ENCODE data around the gene ZNF777.

Gene ZNF777

DNA sequence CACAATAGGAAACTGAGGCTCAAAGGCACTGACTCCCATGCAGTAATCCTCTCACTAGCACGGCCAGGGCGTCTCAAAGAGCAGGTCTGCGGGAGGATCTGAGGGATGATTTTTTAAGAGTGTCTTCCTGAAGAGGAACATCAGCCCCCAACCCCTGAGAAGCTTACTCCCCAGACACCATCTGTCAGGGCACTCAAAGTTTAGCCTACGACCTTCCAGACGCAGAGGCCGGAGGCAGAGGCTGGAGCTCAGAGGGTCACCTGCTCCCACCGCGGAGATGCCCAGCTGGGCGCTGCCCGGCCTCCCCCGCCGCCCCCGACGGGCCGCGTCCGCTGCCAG lies 1.7 kb downstream of the ZNF777 start:
- H3K36me3 ChIP-seq (replicated peaks): peaks cover 18% of the 10 kb centered on the region
- no peak for DNase-seq
- in situ Hi-C loops (cut with HindIII; ENCODE audit: low pct_ligation_motif_present, low sequenced_read_pairs): no loop called here
- H3K27ac ChIP-seq: no peak overlapping the region
- H3K4me3 ChIP-seq (ENCODE audit: low read depth, low read length): peak overlapping the region; percentile 62
- TF ChIP-seq, protein P1, sequence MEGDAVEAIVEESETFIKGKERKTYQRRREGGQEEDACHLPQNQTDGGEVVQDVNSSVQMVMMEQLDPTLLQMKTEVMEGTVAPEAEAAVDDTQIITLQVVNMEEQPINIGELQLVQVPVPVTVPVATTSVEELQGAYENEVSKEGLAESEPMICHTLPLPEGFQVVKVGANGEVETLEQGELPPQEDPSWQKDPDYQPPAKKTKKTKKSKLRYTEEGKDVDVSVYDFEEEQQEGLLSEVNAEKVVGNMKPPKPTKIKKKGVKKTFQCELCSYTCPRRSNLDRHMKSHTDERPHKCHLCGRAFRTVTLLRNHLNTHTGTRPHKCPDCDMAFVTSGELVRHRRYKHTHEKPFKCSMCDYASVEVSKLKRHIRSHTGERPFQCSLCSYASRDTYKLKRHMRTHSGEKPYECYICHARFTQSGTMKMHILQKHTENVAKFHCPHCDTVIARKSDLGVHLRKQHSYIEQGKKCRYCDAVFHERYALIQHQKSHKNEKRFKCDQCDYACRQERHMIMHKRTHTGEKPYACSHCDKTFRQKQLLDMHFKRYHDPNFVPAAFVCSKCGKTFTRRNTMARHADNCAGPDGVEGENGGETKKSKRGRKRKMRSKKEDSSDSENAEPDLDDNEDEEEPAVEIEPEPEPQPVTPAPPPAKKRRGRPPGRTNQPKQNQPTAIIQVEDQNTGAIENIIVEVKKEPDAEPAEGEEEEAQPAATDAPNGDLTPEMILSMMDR (IDR thresholded peaks at IDR 0.05; ENCODE audit: low read depth, low read length, missing control alignments): no peak
- no peaks in the 10 kb centered on the region for H3K27me3 ChIP-seq (replicated peaks)

DNA sequence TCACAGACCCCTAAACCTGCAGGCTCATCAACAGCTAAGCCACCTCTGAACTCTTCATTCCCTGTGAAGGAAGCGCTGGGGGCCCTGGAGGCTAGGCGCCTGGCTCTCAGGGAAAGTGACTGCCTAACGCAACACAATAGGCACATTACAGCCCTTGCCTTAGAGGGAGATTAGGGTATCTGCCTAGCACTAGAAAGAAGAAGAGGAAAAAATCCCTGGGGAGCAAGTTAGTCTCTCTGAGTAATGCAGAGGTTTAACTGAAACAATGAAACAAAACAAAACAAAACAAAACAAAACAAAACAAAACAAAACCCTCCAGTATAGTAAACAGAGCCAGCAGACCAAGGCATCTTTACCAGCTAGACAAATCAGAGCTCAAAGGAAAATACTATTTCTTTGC lies 2.6 kb downstream of the ZNF777 start:
- Histone ChIP-seq H3K4me3 (ENCODE audit: low read depth, low read length) (no peak overlapping the region), H3K27ac (no peak overlapping the region), H3K27me3 (replicated peaks) (no peaks in the 10 kb centered on the region), H3K36me3 (replicated peaks) (peaks cover 25% of the 10 kb centered on the region)
- DNase-seq: no peak
- in situ Hi-C loops (cut with HindIII; ENCODE audit: low pct_ligation_motif_present, low sequenced_read_pairs): no loop called here
- TF ChIP-seq, protein P1 (IDR thresholded peaks at IDR 0.05; ENCODE audit: low read depth, low read length, missing control alignments): no peak

DNA sequence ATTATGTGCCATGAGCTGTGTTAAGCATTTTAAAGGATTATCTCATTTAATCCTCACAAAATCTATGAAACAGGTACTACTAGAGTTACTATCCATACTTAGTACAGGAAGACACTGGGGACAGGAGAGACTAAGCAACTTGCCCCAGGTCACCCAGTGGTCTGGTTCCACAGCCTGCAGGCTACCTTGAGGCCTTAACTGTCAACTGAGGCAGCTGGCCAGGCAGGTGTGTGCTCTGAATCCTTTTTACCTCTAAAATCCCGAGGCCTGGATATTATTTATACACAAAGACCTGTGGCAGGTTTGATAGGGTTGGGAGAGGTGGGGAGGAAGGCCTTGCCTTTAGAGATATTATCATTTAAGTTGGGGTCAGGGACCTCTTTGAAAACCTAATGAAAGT lies 3.1 kb downstream of the ZNF777 start:
- TF ChIP-seq, protein P1 (IDR thresholded peaks at IDR 0.05; ENCODE audit: low read depth, low read length, missing control alignments): no peak
- Histone ChIP-seq H3K4me3 (ENCODE audit: low read depth, low read length) (no peak overlapping the region), H3K27ac (no peak overlapping the region), H3K36me3 (replicated peaks) (peaks cover 28% of the 10 kb centered on the region), H3K27me3 (replicated peaks) (no peaks in the 10 kb centered on the region)
- no peak for DNase-seq
- in situ Hi-C loops (cut with HindIII; ENCODE audit: low pct_ligation_motif_present, low sequenced_read_pairs): no loop called here

DNA sequence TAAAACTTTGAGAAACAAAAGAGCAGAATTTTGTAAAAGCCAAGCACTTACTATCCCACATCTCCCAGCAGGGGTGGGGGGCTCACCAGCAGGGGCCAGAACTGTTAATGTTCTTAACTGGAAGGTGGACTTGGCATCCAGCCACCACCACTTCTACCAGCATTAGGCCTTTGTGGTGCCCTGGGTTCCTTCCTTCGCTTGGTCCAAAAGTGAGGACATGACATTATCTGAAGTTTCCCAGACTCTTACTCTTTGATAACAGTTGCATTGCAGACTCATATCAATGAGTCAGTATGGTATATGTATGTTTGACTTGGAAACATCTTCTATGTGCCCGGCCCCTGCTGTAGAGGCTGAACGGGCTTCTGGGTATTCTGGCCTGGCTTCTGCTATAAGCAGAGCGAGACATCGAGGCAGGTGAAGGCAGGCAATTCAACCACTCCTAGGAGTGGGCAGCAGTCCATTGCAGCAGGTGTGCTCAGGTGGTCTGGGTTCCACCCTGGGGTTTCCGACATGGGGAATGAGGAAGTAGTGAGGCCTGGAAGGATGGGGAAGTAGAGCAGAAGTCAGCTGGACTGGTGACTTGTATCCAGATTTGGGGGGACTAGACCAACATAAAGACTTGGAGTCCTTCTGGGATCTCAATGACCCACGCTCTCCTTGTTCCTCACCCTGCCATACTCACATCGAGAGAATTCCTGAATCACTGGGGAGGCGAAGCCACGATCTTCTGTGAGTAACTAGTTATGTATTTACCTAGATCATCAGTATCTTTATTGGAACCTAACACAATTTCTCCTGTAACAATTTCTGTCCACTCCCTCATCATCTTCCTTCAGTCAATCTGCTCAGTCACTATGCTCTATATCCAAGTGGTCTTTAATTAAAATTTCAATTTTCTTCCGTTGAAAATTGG lies 4.1 kb downstream of the ZNF777 start:
- no peak overlapping the region for H3K27ac ChIP-seq
- in situ Hi-C loops (cut with HindIII; ENCODE audit: low pct_ligation_motif_present, low sequenced_read_pairs): no loop called here
- TF ChIP-seq, protein P1 (IDR thresholded peaks at IDR 0.05; ENCODE audit: low read depth, low read length, missing control alignments): no peak
- DNase-seq: no peak
- H3K4me3 ChIP-seq (ENCODE audit: low read depth, low read length): no peak overlapping the region
- peaks cover 30% of the 10 kb centered on the region for H3K36me3 ChIP-seq (replicated peaks)
- H3K27me3 ChIP-seq (replicated peaks): no peaks in the 10 kb centered on the region

DNA sequence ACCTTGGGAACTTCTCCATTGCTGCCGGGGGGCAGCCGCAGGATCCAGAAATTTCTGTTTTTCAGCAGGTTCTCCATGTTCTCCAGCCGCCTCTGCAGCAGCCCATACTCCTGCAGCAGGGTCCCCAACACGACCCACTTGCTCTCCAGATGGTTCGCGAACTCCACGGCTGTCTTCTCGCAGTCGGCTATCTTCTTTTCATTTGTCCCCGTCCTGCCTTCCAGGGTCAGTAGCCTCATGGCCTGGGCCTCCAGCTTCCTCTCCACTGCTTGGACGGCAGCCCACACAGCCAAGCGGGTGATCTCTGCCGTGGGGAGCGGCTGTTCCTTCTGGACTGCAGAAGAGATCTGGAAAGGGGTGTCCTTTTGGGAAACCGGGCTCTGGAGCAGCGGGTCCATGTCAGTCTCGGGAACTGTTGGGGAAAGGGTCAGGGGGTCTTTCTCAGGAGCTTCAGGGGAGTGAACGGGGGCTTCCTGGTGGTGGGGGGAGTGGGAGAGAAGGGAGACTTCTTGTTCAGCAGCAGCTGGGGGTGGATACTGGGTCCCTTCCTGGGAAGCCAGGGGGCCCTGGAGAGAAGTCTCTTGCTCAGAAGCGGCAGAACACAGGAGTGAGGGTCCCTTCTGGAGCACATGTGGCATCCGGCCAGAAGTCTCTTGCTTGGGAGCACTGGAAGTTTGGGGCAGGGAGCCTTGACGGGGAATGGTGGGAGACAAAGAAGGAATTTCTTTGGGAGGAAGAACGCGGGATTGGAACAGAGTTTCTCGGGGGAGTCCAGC lies 5.5 kb downstream of the ZNF777 start:
- H3K27ac ChIP-seq: no peak overlapping the region
- no peak for DNase-seq
- in situ Hi-C loops (cut with HindIII; ENCODE audit: low pct_ligation_motif_present, low sequenced_read_pairs): no loop called here
- TF ChIP-seq, protein P1 (IDR thresholded peaks at IDR 0.05; ENCODE audit: low read depth, low read length, missing control alignments): no peak
- no peak overlapping the region for H3K4me3 ChIP-seq (ENCODE audit: low read depth, low read length)
- peaks cover 40% of the 10 kb centered on the region for H3K36me3 ChIP-seq (replicated peaks)
- no peaks in the 10 kb centered on the region for H3K27me3 ChIP-seq (replicated peaks)

Data from brain microvascular endothelial cell (primary cell).